ENCODE results near the gene SHROOM3.

Gene SHROOM3

GRCh38 chr4:76821641-76822040, 386.6 kb downstream of the SHROOM3 start:
- no peak for DNase-seq (ENCODE audit: low spot score)

GRCh38 chr4:76822303-76822702, 387.3 kb downstream of the SHROOM3 start:
- DNase-seq (ENCODE audit: low spot score) = no peak

GRCh38 chr4:76823495-76823894, 388.5 kb downstream of the SHROOM3 start:
- no peak for DNase-seq (ENCODE audit: low spot score)

- no peak for DNase-seq (ENCODE audit: low spot score)
Observed at GRCh38 chr4:76830612-76830963, 395.6 kb downstream of the SHROOM3 start.

- peak; percentile 72 for DNase-seq (ENCODE audit: low spot score)
Observed at GRCh38 chr4:76830964-76831703, 396.1 kb downstream of the SHROOM3 start.

GRCh38 chr4:76831711-76832373, 396.8 kb downstream of the SHROOM3 start:
- no peak for DNase-seq (ENCODE audit: low spot score)
